ENCODE measurements around the gene SLC12A2.
A peak's percentile ranks its signal among the peaks of the same experiment; 100 is the strongest.

Gene SLC12A2

GRCh38 chr5:128197896-128198522, 114.4 kb downstream of the SLC12A2 start:
- H3K4me3 ChIP-seq (ENCODE audit: low read depth, low read length) = no peak overlapping the region
- peak; percentile 50 for DNase-seq (ENCODE audit: low read depth)
- TF ChIP-seq CTCF (IDR thresholded peaks at IDR 0.05; ENCODE audit: insufficient read depth, low read depth, low read length, missing control alignments) = no peak

- no peak for TF ChIP-seq CTCF (IDR thresholded peaks at IDR 0.05; ENCODE audit: insufficient read depth, low read depth, low read length, missing control alignments)
- DNase-seq (ENCODE audit: low read depth) = no peak
- no peak overlapping the region for H3K4me3 ChIP-seq (ENCODE audit: low read depth, low read length)
Observed at GRCh38 chr5:128199104-128199503, 115.5 kb downstream of the SLC12A2 start.

GRCh38 chr5:128199611-128200010, 116.0 kb downstream of the SLC12A2 start:
- TF ChIP-seq CTCF (IDR thresholded peaks at IDR 0.05; ENCODE audit: insufficient read depth, low read depth, low read length, missing control alignments) = no peak
- DNase-seq (ENCODE audit: low read depth) = no peak
- H3K4me3 ChIP-seq (ENCODE audit: low read depth, low read length) = no peak overlapping the region

GRCh38 chr5:128201065-128201926, 117.7 kb downstream of the SLC12A2 start:
- peak; percentile 81 for DNase-seq (ENCODE audit: low read depth)
- no peak overlapping the region for H3K4me3 ChIP-seq (ENCODE audit: low read depth, low read length)
- TF ChIP-seq CTCF (IDR thresholded peaks at IDR 0.05; ENCODE audit: insufficient read depth, low read depth, low read length, missing control alignments) = peak; percentile 77

- H3K4me3 ChIP-seq (ENCODE audit: low read depth, low read length) = no peak overlapping the region
- no peak for DNase-seq (ENCODE audit: low read depth)
- no peak for TF ChIP-seq CTCF (IDR thresholded peaks at IDR 0.05; ENCODE audit: insufficient read depth, low read depth, low read length, missing control alignments)
Observed at GRCh38 chr5:128202320-128202719, 118.8 kb downstream of the SLC12A2 start.

GRCh38 chr5:128208436-128208835, 124.9 kb downstream of the SLC12A2 start:
- H3K4me3 ChIP-seq (ENCODE audit: low read depth, low read length) = no peak overlapping the region
- no peak for DNase-seq (ENCODE audit: low read depth)
- no peak for TF ChIP-seq CTCF (IDR thresholded peaks at IDR 0.05; ENCODE audit: insufficient read depth, low read depth, low read length, missing control alignments)
